ENCODE results near the gene CTSE. TPM values are rescaled to one million over a fixed set of nuclear protein-coding genes. Genes with fewer than 3 reads are reported as not detected.

CTSE gene
- total and polyA plus RNA-seq, 2 experiments from 2014 or later: not detected

- ATAC-seq: no peak
- Histone ChIP-seq H2AFZ (no peak overlapping the region), H3K27ac (ENCODE audit: low read depth) (no peak overlapping the region), H3K36me3 (ENCODE audit: insufficient read depth) (no peaks in the 10 kb centered on the region), H3K4me1 (ENCODE audit: insufficient read depth) (peaks cover 7% of the 10 kb centered on the region; the same call in 1 of the 2 replicates), H3K4me2 (no peak overlapping the region), H3K9me2 (ENCODE audit: insufficient read depth) (0 out of 2 replicates have a peak, but pooled peaks cover 2% of the 10 kb centered on the region), H3K4me3 (no peak overlapping the region), H3F3A (replicated peaks; ENCODE audit: low read depth) (no peaks in the 10 kb centered on the region), H3K27me3 (ENCODE audit: insufficient read depth) (no peaks in the 10 kb centered on the region), H4K20me1 (replicated peaks; ENCODE audit: insufficient read depth) (no peaks in the 10 kb centered on the region), H3K79me2 (replicated peaks; ENCODE audit: insufficient read depth) (no peaks in the 10 kb centered on the region)
- H3K9me3 Mint-ChIP-seq: 0 out of 3 replicates have a peak, but pooled peaks cover 5% of the 10 kb centered on the region
- H3K4me1 Mint-ChIP-seq: peaks cover 3% of the 10 kb centered on the region; the same call in 2 of the 3 replicates
- TF ChIP-seq STAT1 (IDR thresholded peaks at IDR 0.05; ENCODE audit: unreplicated experiment): no peak
- TF ChIP-seq ZNF462 (CRISPR knock-in tag; IDR thresholded peaks at IDR 0.05): no peak
- TF ChIP-seq EZH2 (IDR thresholded peaks at IDR 0.05; ENCODE audit: low read depth, unreplicated experiment): no peak
- TF ChIP-seq REST (IDR thresholded peaks at IDR 0.05; ENCODE audit: unreplicated experiment): no peak
- no peak for TF ChIP-seq EZH2phosphoT487 (IDR thresholded peaks at IDR 0.05; ENCODE audit: unreplicated experiment)
- TF ChIP-seq ZNF331 (CRISPR knock-in tag; IDR thresholded peaks at IDR 0.05; ENCODE audit: low read depth): no peak
- TF ChIP-seq POLR2AphosphoS5 (IDR thresholded peaks at IDR 0.05; ENCODE audit: low read depth): no peak
- TF ChIP-seq NANOG (IDR thresholded peaks at IDR 0.05; ENCODE audit: borderline replicate concordance): no peak
- no peak for TF ChIP-seq ETS1 (IDR thresholded peaks at IDR 0.05)
- no peak for TF ChIP-seq CREB1 (CRISPR knock-in tag; IDR thresholded peaks at IDR 0.05; ENCODE audit: low read depth)
- no peak for TF ChIP-seq JUNB (IDR thresholded peaks at IDR 0.05; ENCODE audit: unreplicated experiment)
- no peak for TF ChIP-seq CTCF (conservative IDR thresholded peaks at IDR 0.05; ENCODE audit: low read depth in 2 of 2)
- TF ChIP-seq ZNF114 (CRISPR knock-in tag; IDR thresholded peaks at IDR 0.05): no peak
- H3K27me3 Mint-ChIP-seq (ENCODE audit: insufficient read depth, low read depth, poor library complexity): peaks cover 7% of the 10 kb centered on the region
- no peak for DNase-seq (ENCODE audit: low spot score)
- H3K4me3 Mint-ChIP-seq: no peak overlapping the region
- H3K36me3 Mint-ChIP-seq (ENCODE audit: low read depth): no peaks in the 10 kb centered on the region
- no peak overlapping the region for H3K27ac Mint-ChIP-seq
These were observed 3.2 kb downstream of the CTSE start for GRCh38 chr1:206020393-206021007.
